Stimulated activated CD8-positive, alpha-beta memory T cell treated with anti-CD3 and anti-CD28 coated beads, Interleukin-12 subunit alpha, Interleukin-12 subunit beta, amount 100 ng/mL, for 1 hour (primary cell): ENCODE measurements around the gene HTRA1.

Experiments
- DNase-seq: peaks from one replicate; pipeline ENCODE4 v3.0.0-alpha.2; 2020; ENCODE audit warnings: low read depth

The HTRA1 gene

DNA sequence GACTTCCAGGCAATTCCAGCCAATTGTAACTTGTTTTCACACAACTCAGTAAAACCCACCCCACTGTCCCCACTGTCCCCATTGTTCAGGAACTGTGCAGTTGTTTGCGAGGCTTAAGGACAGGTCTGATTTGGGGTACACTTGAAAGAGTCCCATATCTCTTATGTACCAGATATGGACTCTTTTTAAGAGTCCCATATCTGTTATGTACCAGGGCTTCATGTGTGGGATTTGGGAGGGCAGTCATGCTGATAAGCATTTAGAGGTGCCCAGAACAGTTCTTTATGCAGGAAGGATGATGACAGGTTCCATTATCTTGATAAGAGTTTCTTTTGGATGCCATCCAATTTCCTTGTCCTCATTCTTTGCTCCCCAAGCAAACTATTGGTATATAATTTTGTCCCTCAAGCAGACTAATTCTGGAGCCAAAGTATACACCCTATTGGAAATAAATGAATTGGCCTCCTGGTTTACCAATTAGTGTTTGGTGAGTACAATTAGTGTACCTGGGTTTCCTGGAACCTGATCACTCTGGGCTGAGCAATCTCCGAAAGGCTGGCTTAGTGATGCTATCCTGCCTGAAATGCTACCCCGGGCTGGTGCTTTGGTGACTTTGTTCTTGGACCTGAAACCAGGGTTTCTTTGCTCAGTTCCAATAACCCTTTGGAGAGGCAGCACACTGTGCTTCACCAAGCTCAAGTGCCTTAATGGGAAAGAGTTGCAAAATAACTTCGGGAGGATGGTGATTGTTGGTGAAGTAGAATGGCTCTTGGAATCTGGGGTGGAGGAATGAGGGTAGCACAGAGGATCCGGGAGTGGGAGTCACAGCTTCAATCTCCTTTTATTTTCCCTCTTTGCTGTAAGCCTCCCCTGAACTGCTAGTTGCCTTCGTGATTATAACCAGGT, 93.0 kb downstream of the HTRA1 start:
- no peak for DNase-seq

DNA sequence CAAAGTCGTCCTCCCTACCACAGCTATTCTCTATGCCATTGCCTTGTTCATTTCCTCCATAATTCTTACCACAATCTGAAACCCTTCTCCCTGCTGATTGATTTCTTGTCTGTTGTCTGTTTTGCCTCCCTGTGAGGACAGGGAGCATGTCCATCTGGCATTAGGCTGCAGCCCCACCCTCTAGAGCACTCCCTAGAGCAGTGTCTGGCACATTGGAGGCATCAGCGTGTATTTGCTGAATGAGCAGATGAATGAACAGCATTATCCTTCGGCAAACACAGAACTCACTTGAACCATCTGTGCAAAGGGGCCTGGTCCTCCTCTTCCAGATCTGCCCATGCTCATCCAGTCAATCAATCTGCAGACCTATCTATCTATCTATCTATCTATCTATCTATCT, 94.1 kb downstream of the HTRA1 start:
- no peak for DNase-seq

DNA sequence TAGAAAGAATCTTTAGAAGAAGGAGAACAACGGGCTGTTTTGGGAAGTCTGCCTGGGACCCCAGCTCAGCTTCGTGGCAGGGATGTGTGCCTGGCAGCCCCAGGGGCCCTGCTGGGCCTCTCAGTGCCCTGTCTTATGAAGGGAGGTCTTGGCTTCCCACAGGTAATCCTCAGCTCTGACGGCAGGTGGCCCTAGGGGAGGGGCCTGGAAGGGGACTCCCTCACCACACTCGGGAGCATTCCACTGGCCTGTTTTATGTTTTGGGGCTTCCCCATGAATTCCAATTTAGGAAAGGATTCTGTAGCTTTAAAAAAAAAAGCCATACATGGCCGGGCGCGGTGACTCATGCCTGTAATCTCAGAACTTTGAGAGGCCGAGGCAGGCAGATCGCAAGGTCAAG, 96.2 kb downstream of the HTRA1 start:
- no peak for DNase-seq

DNA sequence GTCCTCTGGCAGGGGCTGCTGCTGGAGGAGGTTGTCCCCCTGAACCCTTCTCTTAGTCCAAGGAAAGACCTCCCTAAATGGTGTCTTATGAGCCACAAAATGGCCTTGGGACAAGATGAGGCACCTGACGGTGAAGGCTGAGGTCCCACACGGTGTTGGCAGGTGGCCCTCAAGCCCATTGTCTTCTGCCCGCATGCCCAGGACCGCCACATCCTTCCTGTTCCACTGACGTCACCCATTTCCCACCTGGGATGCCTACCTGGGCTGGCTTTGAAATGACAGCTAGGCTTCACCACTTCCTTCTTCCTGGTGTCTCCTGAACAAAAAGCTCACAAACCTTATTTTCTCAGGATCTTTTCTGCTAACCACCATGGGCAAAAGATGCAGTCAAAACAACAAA, 97.1 kb downstream of the HTRA1 start:
- DNase-seq, result no peak

DNA sequence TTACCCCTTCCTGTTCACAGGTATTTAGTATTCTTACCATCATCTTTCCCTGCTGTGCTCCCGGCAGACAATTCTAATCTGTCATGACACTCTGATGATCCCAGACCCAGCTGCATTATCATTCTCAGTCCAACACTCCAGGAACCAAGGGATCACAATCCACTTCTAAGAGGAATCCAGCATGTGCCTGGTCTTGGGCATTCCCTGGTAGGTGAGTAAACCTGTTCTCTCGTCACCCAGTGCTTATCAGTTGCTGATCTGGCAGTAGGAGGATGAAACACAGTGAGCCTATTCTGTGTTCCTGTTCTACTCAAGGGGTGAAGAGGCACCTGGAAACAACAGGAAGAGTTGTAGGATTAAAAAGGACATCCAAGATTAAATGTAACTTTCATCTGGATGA, 97.9 kb downstream of the HTRA1 start:
- no peak for DNase-seq

DNA sequence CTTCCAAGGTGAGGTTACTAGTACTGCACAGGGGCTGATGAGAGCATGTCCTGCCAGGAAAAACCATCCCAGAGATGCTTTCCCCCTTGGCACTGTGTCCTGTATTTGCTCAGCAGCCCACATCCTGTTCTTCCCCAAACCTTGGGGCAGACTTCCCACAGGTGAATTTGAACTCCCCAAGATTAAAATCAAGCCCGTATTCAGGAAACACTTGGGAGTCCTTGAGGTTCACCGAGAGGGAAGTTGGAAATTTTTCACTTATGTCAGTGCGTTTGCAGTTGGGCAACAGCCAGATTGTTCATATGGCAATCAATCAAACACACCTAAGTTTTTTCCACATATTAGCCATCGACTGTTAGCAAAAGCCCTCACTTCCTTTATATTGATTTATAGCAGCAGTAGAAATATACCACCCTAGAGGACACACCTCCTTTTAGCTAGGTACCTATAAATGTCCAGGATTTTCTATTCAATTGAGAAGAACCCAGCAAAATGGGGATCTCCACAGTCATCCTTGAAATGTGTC, 99.0 kb downstream of the HTRA1 start, which contains the start of gene DMBT1:
Gene DMBT1, plus strand, starts transcription at position 476 of the 526 bp plus-strand sequence. Its CDS starts 17 bp downstream, at position 493.
- DNase-seq, result no peak

DNA sequence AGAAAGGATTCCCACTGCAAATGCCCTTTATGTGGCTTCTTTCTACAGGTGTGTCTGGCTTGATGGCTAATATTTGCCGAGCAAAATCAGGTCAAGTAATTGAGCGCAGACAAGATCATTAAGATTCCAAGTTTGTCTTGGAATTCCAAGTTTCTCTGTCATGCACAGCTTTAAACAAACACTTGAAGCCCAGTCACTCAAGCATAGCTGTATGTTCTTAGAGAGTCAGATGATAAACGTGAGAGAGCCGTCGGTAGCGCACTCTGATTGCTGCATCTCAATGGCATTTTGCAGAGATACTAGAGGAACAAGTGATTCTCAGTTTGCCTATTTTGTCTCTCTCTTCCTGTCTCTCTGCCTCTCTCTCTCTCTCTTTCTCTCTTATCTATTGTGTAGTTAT, 99.9 kb downstream of the HTRA1 start:
- no peak for DNase-seq

DNA sequence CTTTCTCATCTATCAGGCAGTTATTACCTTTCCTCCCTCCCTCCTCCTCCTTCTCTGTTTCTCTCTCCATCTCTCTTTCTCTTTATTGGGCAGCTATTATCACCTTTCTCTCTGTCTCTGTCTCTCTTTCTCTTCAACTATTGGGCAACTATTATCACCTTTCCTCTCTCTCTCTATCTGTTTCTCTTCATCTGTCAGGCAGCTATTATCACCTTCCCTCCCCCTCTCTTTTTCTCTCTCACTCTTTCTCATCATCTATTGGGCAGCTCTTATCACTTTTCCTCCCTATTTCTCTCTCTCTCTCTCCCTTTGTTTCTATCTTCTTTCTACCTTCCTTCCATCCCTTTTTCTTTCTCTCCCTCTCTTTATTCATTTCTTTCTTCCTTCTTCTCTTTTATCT, 100.4 kb downstream of the HTRA1 start:
- DNase-seq, result no peak
